Hematopoietic multipotent progenitor cell treated with erythropoietin and hydrocortisone succinate and interleukin-3 and kit ligand, for 6 days (in vitro differentiated cells): ENCODE data around the gene HRH4.

ENCODE experiments used
- DNase-seq: peaks from one replicate; pipeline ENCODE4 v3.0.0-alpha.2; 2015

The HRH4 gene

DNA sequence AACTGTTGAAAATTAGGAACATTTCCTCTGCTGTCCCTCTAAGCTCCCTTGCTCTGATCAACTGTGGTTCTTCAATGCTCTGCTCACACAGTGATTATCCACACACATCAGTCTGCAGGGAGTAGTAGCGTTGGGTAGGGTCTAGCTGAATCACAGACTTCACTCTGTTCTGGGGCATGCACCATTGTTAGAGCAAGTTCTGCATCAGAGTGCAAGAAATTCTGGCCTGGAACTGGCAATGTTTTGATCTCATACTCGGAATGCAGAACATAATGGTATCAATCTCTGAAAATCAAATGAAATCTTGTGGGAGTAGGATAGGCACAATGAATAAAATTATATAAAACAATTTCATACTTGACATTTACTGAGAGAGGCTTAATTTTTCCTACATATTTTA, 55.3 kb downstream of the HRH4 start:
- DNase-seq: no peak

DNA sequence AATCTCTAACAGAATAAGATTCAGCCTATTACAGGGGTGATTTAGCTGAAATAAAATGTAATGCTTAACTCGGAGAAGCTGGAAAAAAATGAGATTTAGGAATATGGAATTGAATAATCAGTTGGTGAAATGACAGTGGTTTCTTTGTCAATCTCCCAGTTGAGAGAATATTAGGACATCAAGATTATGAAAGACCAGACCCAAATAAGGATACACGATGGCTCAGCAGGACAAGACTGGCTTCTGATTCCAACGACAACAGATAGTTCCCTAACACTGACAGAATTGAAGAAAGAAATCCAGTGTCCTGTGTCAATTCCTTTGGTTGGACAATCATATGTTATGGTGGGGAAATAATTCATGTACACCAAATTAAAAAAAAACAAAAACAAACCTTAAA, 55.8 kb downstream of the HRH4 start:
- DNase-seq: no peak

DNA sequence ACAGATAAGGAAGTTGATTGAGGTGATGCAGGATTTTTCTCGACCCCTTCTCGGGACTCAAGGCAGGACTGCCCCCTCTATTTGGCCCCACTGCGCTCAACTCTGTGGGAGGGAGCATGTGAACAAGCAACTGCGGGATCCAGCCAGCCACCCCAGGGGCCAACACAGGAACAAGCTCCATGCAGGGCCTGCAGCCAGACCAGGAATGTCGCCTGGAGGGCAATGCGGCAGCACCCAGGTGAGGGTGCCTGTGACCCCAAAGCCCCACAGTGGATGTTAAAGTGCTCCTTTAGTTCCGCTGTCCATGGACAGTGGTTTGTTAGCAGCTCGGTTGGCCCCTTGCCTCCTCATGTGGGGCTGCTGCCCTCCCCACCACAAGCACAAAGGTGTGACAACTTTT, 57.1 kb downstream of the HRH4 start:
- DNase-seq: no peak

DNA sequence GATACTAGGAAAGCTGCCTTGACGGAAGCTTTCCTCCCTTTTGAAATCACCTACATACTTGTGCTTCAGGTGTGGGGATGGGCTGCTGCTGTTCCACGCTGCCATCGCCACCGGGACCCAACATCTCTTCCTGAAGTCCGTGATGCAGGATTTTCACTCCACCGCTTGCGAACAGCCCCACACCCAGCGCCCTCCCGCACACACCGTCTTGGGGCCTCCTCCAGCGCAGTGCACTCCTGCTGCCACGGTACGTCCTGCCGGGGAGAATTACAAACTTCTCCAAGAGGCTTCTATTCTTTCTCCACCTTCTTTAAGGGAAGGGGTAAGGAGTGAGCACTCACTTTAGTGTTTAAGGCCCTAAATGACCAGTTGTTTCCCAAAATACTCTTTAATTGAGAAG, 58.2 kb downstream of the HRH4 start:
- DNase-seq: no peak
